GM12878 (cell line): Measurements from ENCODE around the gene HSD17B12. TPM values are rescaled to one million over a fixed set of nuclear protein-coding genes. Genes with fewer than 3 reads are reported as not detected.

Experiments used
- ATAC-seq: fragments of 200-7000 bp; cut with Tn5 transposase; 3 replicates; pipeline ENCODE4 v1.9.1; 2020; ENCODE audit warnings: mild to moderate bottlenecking, moderate library complexity
- BruUV-seq: library from RNA; stranded (reverse); fragments of 400-500 nt; replicated peaks from 2 replicates; lab custom pipeline; 2021; lab: Mats Ljungman, UMichigan
- CTCF ChIA-PET: fragments of 300-600 bp; sonication (Branson Sonifier 250); formaldehyde crosslinking; extraction: SDS; loops from one replicate; lab custom pipeline; 2021; ENCODE audit warnings: inconsistent platforms; lab: Yijun Ruan, JAX
- POLR2A ChIA-PET: fragments of 350-600 bp; formaldehyde crosslinking; extraction: SDS; loops from one replicate; lab custom pipeline; 2021; ENCODE audit warnings: inconsistent platforms; lab: Charles Lee
- RAD21 ChIA-PET: fragments of 300-600 bp; sonication (Branson Sonifier 250); formaldehyde crosslinking; loops from one replicate; lab custom pipeline; 2023; ENCODE audit warnings: antibody characterized with exemption; ENCODE audit not compliant: unreplicated experiment; lab: Charles Lee
- SMC1A ChIA-PET: fragments of 300-600 bp; sonication (Branson Sonifier 250); formaldehyde crosslinking; loops from one replicate; lab custom pipeline; 2023; ENCODE audit not compliant: unreplicated experiment, uncharacterized antibody; lab: Charles Lee
- DNase-seq: peaks from one replicate; pipeline ENCODE4 v3.0.0-alpha.2; 2011; ENCODE audit warnings: low read depth, low spot score
- FAIRE-seq: peaks from 3 replicates; lab custom pipeline; 2011; peaks lifted over from hg19 to GRCh38; lab: Jason Lieb, UNC
- H2AFZ ChIP-seq: 2 replicates; pipeline ENCODE4 v1.6.0; 2011; ENCODE audit warnings: low read depth, low read length, control low read depth; ENCODE audit not compliant: control insufficient read depth
- H3K27ac ChIP-seq: 2 replicates; pipeline ENCODE4 v1.5.1; 2011; ENCODE audit warnings: control low read depth; ENCODE audit not compliant: control insufficient read depth, insufficient read depth
- H3K27me3 ChIP-seq, 2 experiments: replicated peaks in 1 of 2; 2 replicates each; pipeline versions ENCODE4 v1.6.0 to v1.6.1; 2011; ENCODE audit warnings: low read length in 1 of 2; ENCODE audit not compliant: control insufficient read depth in 2 of 2, insufficient read depth in 2 of 2
- H3K36me3 ChIP-seq, 2 experiments: 2 replicates each; pipeline ENCODE4 v1.5.1; 2011; ENCODE audit warnings: low read length in 1 of 2; ENCODE audit not compliant: control insufficient read depth in 2 of 2, insufficient read depth in 2 of 2
- H3K4me1 ChIP-seq: 2 replicates; pipeline ENCODE4 v1.6.1; 2011; ENCODE audit warnings: mild to moderate bottlenecking, low read length, moderate library complexity, mixed read lengths; ENCODE audit not compliant: control insufficient read depth, insufficient read depth
- H3K4me2 ChIP-seq: 2 replicates; pipeline ENCODE4 v1.6.0; 2011; ENCODE audit warnings: control low read depth; ENCODE audit not compliant: control insufficient read depth, insufficient read depth
- H3K4me3 ChIP-seq: fragments of 200-600 bp; sonication (generic); 2 replicates; pipeline ENCODE4 v1.5.1; 2016
- H3K79me2 ChIP-seq: 2 replicates; pipeline ENCODE4 v1.6.0; 2011; ENCODE audit warnings: low read length; ENCODE audit not compliant: control insufficient read depth, insufficient read depth
- H3K9ac ChIP-seq: 2 replicates; pipeline ENCODE4 v1.8.0; 2011; ENCODE audit warnings: low read length, control low read depth, mixed read lengths; ENCODE audit not compliant: control insufficient read depth, insufficient read depth
- H3K9me3 ChIP-seq: replicated peaks from 3 replicates; pipeline ENCODE4 v1.5.1; 2011; ENCODE audit warnings: mild to moderate bottlenecking, low read length; ENCODE audit not compliant: control insufficient read depth, insufficient read depth
- H4K20me1 ChIP-seq: 2 replicates; pipeline ENCODE4 v1.6.0; 2011; ENCODE audit not compliant: control insufficient read depth, insufficient read depth
- CHD1 ChIP-seq: IDR thresholded peaks from 2 replicates; pipeline ENCODE4 v1.6.1; 2012; ENCODE audit warnings: low read depth, low read length, improper control_type of control experiment
- EGR1 ChIP-seq, 2 experiments: IDR thresholded peaks; 1 replicate in 1 of 2; 2 replicates in 1 of 2; pipeline ENCODE4 v1.6.1; 2011 to 2012; ENCODE audit warnings: low read depth in 2 of 2, low read length in 2 of 2, borderline replicate concordance in 1 of 2, mild to moderate bottlenecking in 1 of 2, moderate library complexity in 1 of 2
- IKZF1 ChIP-seq: fragments of 450-650 bp; conservative IDR thresholded peaks from 2 replicates; pipeline ENCODE4 v1.6.1; 2017; ENCODE audit warnings: antibody characterized with exemption, mild to moderate bottlenecking
- MYB ChIP-seq: fragments of 150-350 bp; IDR thresholded peaks from 2 replicates; pipeline ENCODE4 v1.6.1; 2014; ENCODE audit warnings: mild to moderate bottlenecking, low read depth, low read length, borderline replicate concordance
- NRF1 ChIP-seq: conservative IDR thresholded peaks from 2 replicates; pipeline ENCODE4 v1.6.1; 2011; ENCODE audit warnings: mild to moderate bottlenecking, low read depth, low read length, improper control_type of control experiment
- SMARCA5 ChIP-seq: fragments of 450-650 bp; IDR thresholded peaks from 2 replicates; pipeline ENCODE4 v1.6.1; 2017; ENCODE audit warnings: mild to moderate bottlenecking
- SMC3 ChIP-seq: IDR thresholded peaks from 2 replicates; pipeline ENCODE4 v1.6.1; 2011; ENCODE audit warnings: low read length, improper control_type of control experiment, borderline replicate concordance
- TCF12 ChIP-seq: IDR thresholded peaks from 2 replicates; pipeline ENCODE4 v1.6.1; 2011; ENCODE audit warnings: low read depth, mild to moderate bottlenecking, low read length
- WGBS: methylation state at CpG from one replicate; pipeline ENCODE4 v1.1.6; 2016; ENCODE audit warnings: low lambda C conversion rate; ENCODE audit not compliant: insufficient replicate concordance, insufficient coverage; ENCODE audit errors: missing lambda C conversion rate; 5-methylcytosine and 5-hydroxymethylcytosine counted together
- in situ Hi-C: fragments of 300-500 bp; cut with MboI; formaldehyde crosslinking; loops from 9 replicates; pipeline ENCODE4 v1.14.3; 2018; ENCODE audit warnings: mixed read lengths
- intact Hi-C: fragments of 100-400 bp; cut with micrococcal nuclease; formaldehyde crosslinking; loops from one replicate; pipeline ENCODE4 v1.14.2; 2022; ENCODE audit not compliant: unreplicated experiment
- polyA plus RNA-seq, 11 experiments: library from polyadenylated mRNA; depleted of rRNA in 4 of 11; unstranded in 6 of 11; stranded (reverse) in 5 of 11; fragments of >200 nt; fragmentation: Nextera tagmentation in 4 of 11; fragmentation: Illumina TruSeq in 1 of 11; extraction: Ambion mirVana in 4 of 11; extraction: Trizol in 1 of 11; gene quantifications; 1 replicate in 1 of 11; 2 replicates in 10 of 11; pipeline versions ENCODE4 v1.2.1 to v1.2.3, GENCODE V29; 2011 to 2016; ENCODE audit warnings: inconsistent platforms in 2 of 11, missing spikeins in 2 of 11, low read depth in 1 of 11
- total RNA-seq, 4 experiments: library from RNA; depleted of rRNA in 3 of 4; stranded (reverse); fragments of >200 nt in 3 of 4; fragmentation: Illumina TruSeq in 1 of 4; extraction: Trizol in 1 of 4; gene quantifications; 2 replicates each; pipeline versions ENCODE4 v1.2.1 to v1.2.3, GENCODE V29; 2013 to 2021
- TF ChIP-seq, protein P1 (sequence below): IDR thresholded peaks from 2 replicates; pipeline ENCODE4 v1.6.1; 2012; ENCODE audit warnings: low read depth, low read length, improper control_type of control experiment
- TF ChIP-seq, protein P2 (sequence below): fragments of 450-650 bp; IDR thresholded peaks from 2 replicates; pipeline ENCODE4 v1.6.1; 2016; ENCODE audit warnings: mild to moderate bottlenecking

The HSD17B12 gene
- total and polyA plus RNA-seq, 10 of the 15 experiments (the other 5 are each of a cell fraction or from before 2014, with no cell fraction given) = 23.6 to 88.0 (median 64.7) TPM

- H3K4me3 ChIP-seq = no peak overlapping the region
- in situ Hi-C loops = no loop called here
- H4K20me1 ChIP-seq = no peaks in the 10 kb centered on the region
- BruUV-seq = no TSS peak
- peaks cover 4 to 6% of the 10 kb centered on the region in 2 experiments; a peak in 3 of 4 replicates for H3K36me3 ChIP-seq
- no peak for TF ChIP-seq SMC3
- no peak for TF ChIP-seq TCF12
- 0% methylated on average over 1 of the region's 1 CpG for WGBS
- no peaks in the 10 kb centered on the region for H3K27me3 ChIP-seq
- no peak overlapping the region for H2AFZ ChIP-seq
- CTCF ChIA-PET = no interaction called here
- DNase-seq (no peak), FAIRE-seq (no peak), ATAC-seq (no peak; the same call in 2 of the 3 replicates)
- RAD21 ChIA-PET = no interaction called here
- H3K9ac ChIP-seq = no peak overlapping the region
- H3K4me1 ChIP-seq = peaks cover 10% of the 10 kb centered on the region
- POLR2A ChIA-PET = no interaction called here
- H3K27ac ChIP-seq = no peak overlapping the region
- intact Hi-C loops = no loop called here
- peaks cover 16% of the 10 kb centered on the region for H3K9me3 ChIP-seq
- no peak overlapping the region for H3K4me2 ChIP-seq
- SMC1A ChIA-PET = no interaction called here
- peaks cover 4% of the 10 kb centered on the region for H3K79me2 ChIP-seq
Observed at GRCh38 chr11:43735115-43735514, 54.6 kb downstream of the HSD17B12 start.

DNA sequence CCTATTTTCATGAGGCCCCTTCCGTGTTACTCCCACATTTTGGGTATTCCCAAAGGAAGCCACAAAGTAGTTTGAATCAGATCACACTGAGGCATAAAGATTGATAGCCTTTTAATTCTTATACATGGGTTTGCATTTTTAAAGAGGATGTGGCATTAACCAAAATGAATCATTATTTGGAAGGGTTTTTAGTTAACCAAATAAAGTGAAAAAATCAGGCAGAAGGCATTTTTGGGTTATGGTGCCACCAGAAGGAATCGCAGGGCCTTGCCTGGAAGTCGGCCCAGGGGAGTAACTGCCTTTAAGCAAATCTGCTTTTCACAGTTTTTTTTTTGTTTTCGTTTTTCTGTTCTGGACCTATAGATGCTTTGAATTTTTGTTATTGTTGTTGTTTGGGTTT, 55.4 kb downstream of the HSD17B12 start:
- ChIA-PET SMC1A (interaction anchor here (1.4 kb wide), 1 partner anchor 45 kb away, joined by 3 read pairs; no protein-coding TSS in a partner anchor), POLR2A (no interaction called here)
- H3K4me3 ChIP-seq = no peak overlapping the region
- BruUV-seq = no TSS peak
- TF ChIP-seq EGR1 (IDR thresholded peaks at IDR 0.05; ENCODE audit: borderline replicate concordance in 1 of 2, low read depth in 2 of 2, low read length in 2 of 2) (no peak), CHD1 (no peak), IKZF1 (no peak), SMARCA5 (no peak), NRF1 (no peak), MYB (no peak)
- TF ChIP-seq, protein P1, sequence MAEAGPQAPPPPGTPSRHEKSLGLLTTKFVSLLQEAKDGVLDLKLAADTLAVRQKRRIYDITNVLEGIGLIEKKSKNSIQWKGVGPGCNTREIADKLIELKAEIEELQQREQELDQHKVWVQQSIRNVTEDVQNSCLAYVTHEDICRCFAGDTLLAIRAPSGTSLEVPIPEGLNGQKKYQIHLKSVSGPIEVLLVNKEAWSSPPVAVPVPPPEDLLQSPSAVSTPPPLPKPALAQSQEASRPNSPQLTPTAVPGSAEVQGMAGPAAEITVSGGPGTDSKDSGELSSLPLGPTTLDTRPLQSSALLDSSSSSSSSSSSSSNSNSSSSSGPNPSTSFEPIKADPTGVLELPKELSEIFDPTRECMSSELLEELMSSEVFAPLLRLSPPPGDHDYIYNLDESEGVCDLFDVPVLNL = no peak
- TF ChIP-seq, protein P2, sequence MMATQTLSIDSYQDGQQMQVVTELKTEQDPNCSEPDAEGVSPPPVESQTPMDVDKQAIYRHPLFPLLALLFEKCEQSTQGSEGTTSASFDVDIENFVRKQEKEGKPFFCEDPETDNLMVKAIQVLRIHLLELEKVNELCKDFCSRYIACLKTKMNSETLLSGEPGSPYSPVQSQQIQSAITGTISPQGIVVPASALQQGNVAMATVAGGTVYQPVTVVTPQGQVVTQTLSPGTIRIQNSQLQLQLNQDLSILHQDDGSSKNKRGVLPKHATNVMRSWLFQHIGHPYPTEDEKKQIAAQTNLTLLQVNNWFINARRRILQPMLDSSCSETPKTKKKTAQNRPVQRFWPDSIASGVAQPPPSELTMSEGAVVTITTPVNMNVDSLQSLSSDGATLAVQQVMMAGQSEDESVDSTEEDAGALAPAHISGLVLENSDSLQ = no peak
- TF ChIP-seq, all 136 proteins: peak for 0
- RAD21 ChIA-PET = no interaction called here
- WGBS = 48% methylated on average over 4 of the region's 4 CpGs
- H3K4me2 ChIP-seq = no peak overlapping the region
- peaks cover 16% of the 10 kb centered on the region for H3K9me3 ChIP-seq
- in situ Hi-C loops = no loop called here
- ATAC-seq = no peak; the same call in 2 of the 3 replicates
- no peak for FAIRE-seq
- H3K9ac ChIP-seq = no peak overlapping the region
- H3K79me2 ChIP-seq = peaks cover 4% of the 10 kb centered on the region
- H3K27ac ChIP-seq = no peak overlapping the region
- H3K36me3 ChIP-seq = peaks cover 4 to 6% of the 10 kb centered on the region in 2 experiments; a peak in 3 of 4 replicates
- intact Hi-C loops = no loop called here
- no peaks in the 10 kb centered on the region for H4K20me1 ChIP-seq
- CTCF ChIA-PET = no interaction called here
- no peaks in the 10 kb centered on the region for H3K27me3 ChIP-seq
- DNase-seq = no peak
- H3K4me1 ChIP-seq = peaks cover 10% of the 10 kb centered on the region
- no peak overlapping the region for H2AFZ ChIP-seq
